ENCODE data around the gene MAP2K5.

MAP2K5 gene

GRCh38 chr15:67843571-67844387 lies 301.3 kb downstream of the MAP2K5 start:
- no peak for DNase-seq (ENCODE audit: low read depth)
- no peak for TF ChIP-seq CTCF (conservative IDR thresholded peaks at IDR 0.05; ENCODE audit: control insufficient read depth, insufficient read depth, low read depth, low read length)
- no peak overlapping the region for H3K4me3 ChIP-seq (ENCODE audit: control insufficient read depth, low read depth, low read length)

DNA sequence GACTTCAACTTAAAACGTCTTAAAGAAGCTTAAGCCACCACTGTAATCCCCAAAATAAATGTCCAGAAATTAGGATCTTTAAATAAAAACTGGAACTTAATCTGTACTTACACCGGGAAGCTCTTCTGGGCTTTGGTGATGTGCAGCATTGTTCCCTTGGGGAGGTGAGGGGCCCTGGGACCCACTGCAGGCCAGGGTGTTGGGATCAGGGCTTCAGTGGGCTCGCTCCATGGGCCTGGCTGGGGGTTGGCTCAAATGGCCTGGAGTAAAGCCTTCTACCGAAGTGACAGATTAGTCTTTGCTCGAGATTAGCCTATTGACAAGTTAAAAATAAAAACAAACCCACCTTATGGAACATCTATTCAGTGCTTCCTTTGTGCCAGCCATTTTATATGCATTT lies 303.5 kb downstream of the MAP2K5 start:
- no peak for DNase-seq (ENCODE audit: low read depth)
- TF ChIP-seq CTCF (conservative IDR thresholded peaks at IDR 0.05; ENCODE audit: control insufficient read depth, insufficient read depth, low read depth, low read length), result no peak
- no peak overlapping the region for H3K4me3 ChIP-seq (ENCODE audit: control insufficient read depth, low read depth, low read length)

GRCh38 chr15:67849538-67849937 lies 307.0 kb downstream of the MAP2K5 start:
- no peak for DNase-seq (ENCODE audit: low read depth)
- no peak overlapping the region for H3K4me3 ChIP-seq (ENCODE audit: control insufficient read depth, low read depth, low read length)
- no peak for TF ChIP-seq CTCF (conservative IDR thresholded peaks at IDR 0.05; ENCODE audit: control insufficient read depth, insufficient read depth, low read depth, low read length)

- no peak for TF ChIP-seq CTCF (conservative IDR thresholded peaks at IDR 0.05; ENCODE audit: control insufficient read depth, insufficient read depth, low read depth, low read length)
These were observed 307.8 kb downstream of the MAP2K5 start for GRCh38 chr15:67850336-67850735.

GRCh38 chr15:67850994-67851571 lies 308.6 kb downstream of the MAP2K5 start:
- no peak for TF ChIP-seq CTCF (conservative IDR thresholded peaks at IDR 0.05; ENCODE audit: control insufficient read depth, insufficient read depth, low read depth, low read length)
- no peak overlapping the region for H3K4me3 ChIP-seq (ENCODE audit: control insufficient read depth, low read depth, low read length)
- peak; percentile 56 for DNase-seq (ENCODE audit: low read depth)

More at GRCh38 chr15:67850336-67850735, 307.8 kb downstream of the MAP2K5 start:
- DNase-seq (ENCODE audit: low read depth), result no peak
- no peak overlapping the region for H3K4me3 ChIP-seq (ENCODE audit: control insufficient read depth, low read depth, low read length)

DNA sequence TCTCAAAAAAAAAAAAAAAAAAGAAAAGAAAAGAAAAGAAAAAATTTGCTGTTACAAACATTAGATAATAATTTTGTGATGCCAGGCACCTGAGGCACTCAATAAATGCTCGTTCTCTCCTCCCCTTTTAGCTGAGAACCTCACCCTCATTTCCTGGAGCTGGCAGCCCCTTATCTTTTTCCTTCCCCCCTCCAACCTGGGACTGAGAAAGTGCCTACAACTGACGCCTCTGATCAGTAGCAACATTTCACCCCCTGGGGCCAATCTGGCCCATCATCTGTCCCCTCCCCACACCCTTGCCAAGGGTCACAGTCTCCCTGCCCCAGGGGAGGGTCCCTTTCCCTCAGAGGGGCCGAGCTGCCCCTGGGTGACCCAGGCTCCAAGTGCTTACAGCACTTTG lies 309.9 kb downstream of the MAP2K5 start:
- no peak overlapping the region for H3K4me3 ChIP-seq (ENCODE audit: control insufficient read depth, low read depth, low read length)
- no peak for DNase-seq (ENCODE audit: low read depth)
- no peak for TF ChIP-seq CTCF (conservative IDR thresholded peaks at IDR 0.05; ENCODE audit: control insufficient read depth, insufficient read depth, low read depth, low read length)

All from fibroblast of mammary gland (primary cell).